ENCODE measurements around the gene F2RL1. TPM values are rescaled to one million over a fixed set of nuclear protein-coding genes. Genes with fewer than 3 reads are reported as not detected.
"Not testable (repeated sequence)": the region's sequence is repeated elsewhere in the genome, so short reads cannot be mapped to it uniquely, and the experiment has no call there.

Gene F2RL1
- total RNA-seq, 6 donors from 2014 or later = 2.1 to 9.7 (median 8.1) TPM

DNA sequence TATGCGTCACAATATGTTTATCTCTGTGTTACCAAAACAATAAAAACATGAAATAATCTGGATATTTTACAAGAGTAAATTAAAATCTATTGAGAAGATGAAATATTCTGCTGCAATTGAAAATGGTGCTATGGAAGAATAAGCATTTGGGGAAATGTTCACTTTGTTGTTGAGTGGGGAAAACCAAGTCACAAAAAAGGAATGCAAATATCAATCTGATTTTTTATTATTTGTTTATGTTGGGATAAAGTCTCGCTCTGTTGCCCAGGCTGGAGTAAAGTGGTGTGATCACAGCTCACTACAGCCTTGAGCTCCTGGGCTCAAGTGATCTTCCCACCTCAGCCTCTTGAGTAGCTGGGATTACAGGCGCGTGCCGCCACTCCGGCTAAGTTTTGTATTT, 8.6 kb upstream of the F2RL1 start:
- Histone ChIP-seq H3K27me3 (no peaks in the 10 kb centered on the region), H3K4me1 (no peaks in the 10 kb centered on the region), H3K9me3 (no peaks in the 10 kb centered on the region), H3K27ac (no peak overlapping the region), H3K4me3 (no peak overlapping the region), H3K36me3 (no peaks in the 10 kb centered on the region)
- TF ChIP-seq POLR2AphosphoS5 (IDR thresholded peaks at IDR 0.05) (no peak), POLR2A (IDR thresholded peaks at IDR 0.05) (no peak), EP300 (IDR thresholded peaks at IDR 0.05) (no peak)
- TF ChIP-seq, protein P1, sequence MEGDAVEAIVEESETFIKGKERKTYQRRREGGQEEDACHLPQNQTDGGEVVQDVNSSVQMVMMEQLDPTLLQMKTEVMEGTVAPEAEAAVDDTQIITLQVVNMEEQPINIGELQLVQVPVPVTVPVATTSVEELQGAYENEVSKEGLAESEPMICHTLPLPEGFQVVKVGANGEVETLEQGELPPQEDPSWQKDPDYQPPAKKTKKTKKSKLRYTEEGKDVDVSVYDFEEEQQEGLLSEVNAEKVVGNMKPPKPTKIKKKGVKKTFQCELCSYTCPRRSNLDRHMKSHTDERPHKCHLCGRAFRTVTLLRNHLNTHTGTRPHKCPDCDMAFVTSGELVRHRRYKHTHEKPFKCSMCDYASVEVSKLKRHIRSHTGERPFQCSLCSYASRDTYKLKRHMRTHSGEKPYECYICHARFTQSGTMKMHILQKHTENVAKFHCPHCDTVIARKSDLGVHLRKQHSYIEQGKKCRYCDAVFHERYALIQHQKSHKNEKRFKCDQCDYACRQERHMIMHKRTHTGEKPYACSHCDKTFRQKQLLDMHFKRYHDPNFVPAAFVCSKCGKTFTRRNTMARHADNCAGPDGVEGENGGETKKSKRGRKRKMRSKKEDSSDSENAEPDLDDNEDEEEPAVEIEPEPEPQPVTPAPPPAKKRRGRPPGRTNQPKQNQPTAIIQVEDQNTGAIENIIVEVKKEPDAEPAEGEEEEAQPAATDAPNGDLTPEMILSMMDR (IDR thresholded peaks at IDR 0.05) = no peak
- no peak for ATAC-seq (ENCODE audit: low FRiP score in 2 of 2)
- WGBS, 2 donors = 95 to 99% methylated on average over 6 of the region's 6 CpGs
- DNase-seq = no peak

DNA sequence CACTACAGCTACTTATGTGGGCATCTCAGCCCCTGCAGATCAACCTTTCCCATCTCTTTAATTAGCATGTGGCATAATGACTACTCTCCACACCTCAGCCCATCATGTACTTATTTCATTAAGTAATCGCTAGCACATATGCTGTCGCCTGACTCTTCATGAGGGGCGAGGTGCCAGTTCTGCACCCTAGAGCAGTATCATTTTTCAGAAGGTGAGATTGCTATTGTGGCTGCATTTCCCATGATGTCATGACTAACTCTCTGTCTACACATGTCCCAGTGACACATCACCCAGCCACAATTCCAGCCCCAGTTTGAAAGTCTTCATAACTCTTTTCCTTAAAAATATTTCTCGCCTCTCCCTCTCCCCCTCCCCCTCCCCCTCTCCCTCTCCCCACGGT, 7.6 kb upstream of the F2RL1 start:
- ATAC-seq (ENCODE audit: low FRiP score in 2 of 2) (no peak), DNase-seq (no peak)
- 88 to 95% methylated on average over 5 of the region's 5 CpGs for WGBS, 2 donors
- H3K9me3 ChIP-seq = no peaks in the 10 kb centered on the region
- no peaks in the 10 kb centered on the region for H3K4me1 ChIP-seq
- TF ChIP-seq, protein P1 (IDR thresholded peaks at IDR 0.05) = no peak
- TF ChIP-seq POLR2A (IDR thresholded peaks at IDR 0.05) = no peak
- no peak for TF ChIP-seq POLR2AphosphoS5 (IDR thresholded peaks at IDR 0.05)
- TF ChIP-seq EP300 (IDR thresholded peaks at IDR 0.05) = no peak
- no peak overlapping the region for H3K4me3 ChIP-seq
- no peaks in the 10 kb centered on the region for H3K27me3 ChIP-seq
- H3K36me3 ChIP-seq = no peaks in the 10 kb centered on the region
- H3K27ac ChIP-seq = no peak overlapping the region

DNA sequence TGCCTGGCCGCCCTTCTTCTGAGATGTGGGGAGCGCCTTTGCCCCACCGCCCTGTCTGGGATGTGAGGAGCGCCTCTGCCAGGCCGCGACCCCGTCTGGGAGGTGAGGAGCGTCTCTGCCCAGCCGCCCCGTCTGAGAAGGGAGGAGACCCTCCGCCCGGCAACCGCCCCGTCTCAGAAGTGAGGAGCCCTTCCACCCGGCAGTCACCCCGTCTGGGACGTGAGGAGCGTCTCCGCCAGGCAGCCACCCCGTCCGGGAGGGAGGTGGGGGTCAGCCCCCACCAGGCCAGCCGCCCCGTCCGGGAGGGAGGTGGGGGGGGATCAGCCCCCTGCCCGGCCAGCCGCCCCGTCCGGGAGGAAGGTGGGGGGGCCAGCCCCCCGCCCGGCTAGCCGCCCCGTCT, 6.6 kb upstream of the F2RL1 start:
- DNase-seq = peak in 1 of 2 donors; percentile 60
- not testable (repeated sequence) for ATAC-seq (ENCODE audit: low FRiP score in 2 of 2); H3K9me3 ChIP-seq; H3K27me3 ChIP-seq; H3K4me1 ChIP-seq; H3K27ac ChIP-seq; H3K36me3 ChIP-seq; H3K4me3 ChIP-seq
- WGBS, 2 donors = 99% methylated on average over 17 of the region's 32 CpGs; no CpG with 5 or more reads in 1 of the 2 donors

DNA sequence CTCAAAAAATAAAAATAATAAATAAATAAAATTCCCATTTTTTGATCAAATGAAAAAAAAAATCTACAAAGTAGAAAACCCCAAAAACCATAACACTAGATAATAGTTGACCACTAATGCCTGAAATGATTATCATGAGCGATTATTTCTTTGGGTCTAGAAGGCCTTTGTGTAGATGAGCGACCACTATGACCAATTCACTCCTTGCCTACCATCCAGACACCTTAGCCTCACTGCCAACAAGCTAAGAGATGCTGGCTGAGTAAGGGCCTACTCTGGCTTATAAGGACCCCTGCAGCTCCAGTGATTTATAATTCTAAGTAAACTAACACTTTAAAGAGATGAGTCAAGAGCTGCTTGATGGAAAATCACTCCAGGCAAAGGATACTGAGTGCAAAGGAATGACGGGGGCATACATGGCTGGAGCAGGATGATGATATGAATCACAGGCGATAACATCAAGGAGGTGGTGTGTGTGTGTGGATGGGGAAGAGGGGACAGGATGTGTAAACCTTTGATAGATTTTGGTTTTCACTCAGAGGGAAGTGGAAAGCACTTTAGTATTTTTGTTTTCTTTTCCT, 4.8 kb upstream of the F2RL1 start:
- WGBS, 2 donors = 86 to 89% methylated on average over 4 of the region's 4 CpGs
- TF ChIP-seq POLR2A (IDR thresholded peaks at IDR 0.05) (no peak), EP300 (IDR thresholded peaks at IDR 0.05) (no peak), POLR2AphosphoS5 (IDR thresholded peaks at IDR 0.05) (no peak)
- TF ChIP-seq, protein P1 (IDR thresholded peaks at IDR 0.05) = no peak
- Histone ChIP-seq H3K4me3 (no peak overlapping the region), H3K9me3 (no peaks in the 10 kb centered on the region), H3K27me3 (no peaks in the 10 kb centered on the region), H3K27ac (no peak overlapping the region), H3K4me1 (peaks cover 3 to 9% (median 6%) of the 10 kb centered on the region in 4 donors), H3K36me3 (no peaks in the 10 kb centered on the region)
- no peak for ATAC-seq (ENCODE audit: low FRiP score in 2 of 2)
- DNase-seq = no peak

DNA sequence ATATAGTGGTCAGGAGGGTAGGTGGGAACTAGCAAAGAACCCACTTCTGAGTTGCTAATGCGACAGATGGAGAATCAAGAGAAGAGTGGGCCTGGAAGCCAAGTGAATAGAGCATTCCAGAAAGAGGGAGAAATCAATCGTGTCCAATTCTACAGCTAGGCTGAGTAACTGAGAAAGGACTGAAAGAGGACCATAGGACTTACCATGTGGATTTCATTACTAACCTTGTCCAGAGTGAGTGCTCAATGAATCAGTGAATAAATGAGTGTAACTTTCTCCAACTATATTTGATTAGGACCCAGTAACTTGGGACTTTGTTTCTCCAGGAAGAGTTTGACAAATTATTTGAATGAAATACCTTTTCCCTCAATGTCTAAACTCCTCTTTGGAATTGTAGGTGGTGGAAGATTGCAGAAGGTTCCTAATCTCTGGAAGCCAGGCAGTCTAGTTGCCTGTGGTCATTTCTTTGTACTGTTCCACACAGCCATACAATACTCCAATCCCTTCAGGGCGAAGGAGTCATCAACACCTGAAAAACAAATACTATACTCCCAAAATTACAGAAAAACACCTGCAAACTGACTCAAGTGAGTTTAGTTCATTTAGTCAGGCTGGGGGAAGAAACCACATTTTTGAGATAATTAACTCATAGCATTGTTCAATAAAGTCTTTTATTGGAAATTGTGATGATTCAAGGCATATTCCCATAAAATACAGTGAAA, 2.6 kb upstream of the F2RL1 start:
- H3K27me3 ChIP-seq = no peaks in the 10 kb centered on the region
- H3K36me3 ChIP-seq = no peaks in the 10 kb centered on the region
- no peak overlapping the region for H3K4me3 ChIP-seq
- H3K4me1 ChIP-seq = peaks cover 6 to 24% (median 14%) of the 10 kb centered on the region in 4 donors
- WGBS, 2 donors = 88 to 90% methylated on average over 3 of the region's 3 CpGs
- no peak for DNase-seq
- TF ChIP-seq, protein P1 (IDR thresholded peaks at IDR 0.05) = no peak
- TF ChIP-seq POLR2A (IDR thresholded peaks at IDR 0.05) = no peak
- no peak for TF ChIP-seq EP300 (IDR thresholded peaks at IDR 0.05)
- TF ChIP-seq POLR2AphosphoS5 (IDR thresholded peaks at IDR 0.05) = no peak
- H3K27ac ChIP-seq = no peak overlapping the region
- H3K9me3 ChIP-seq = no peaks in the 10 kb centered on the region
- ATAC-seq (ENCODE audit: low FRiP score in 2 of 2) = no peak
